HG02571 (cell line): ENCODE measurements around the gene FAM3A.

Experiments
- ATAC-seq: cut with Tn5 transposase; IDR thresholded peaks from one replicate; pipeline ENCODE4 v1.9.1; 2021; ENCODE audit warnings: mild to moderate bottlenecking, moderate library complexity; ENCODE audit not compliant: unreplicated experiment

FAM3A gene

DNA sequence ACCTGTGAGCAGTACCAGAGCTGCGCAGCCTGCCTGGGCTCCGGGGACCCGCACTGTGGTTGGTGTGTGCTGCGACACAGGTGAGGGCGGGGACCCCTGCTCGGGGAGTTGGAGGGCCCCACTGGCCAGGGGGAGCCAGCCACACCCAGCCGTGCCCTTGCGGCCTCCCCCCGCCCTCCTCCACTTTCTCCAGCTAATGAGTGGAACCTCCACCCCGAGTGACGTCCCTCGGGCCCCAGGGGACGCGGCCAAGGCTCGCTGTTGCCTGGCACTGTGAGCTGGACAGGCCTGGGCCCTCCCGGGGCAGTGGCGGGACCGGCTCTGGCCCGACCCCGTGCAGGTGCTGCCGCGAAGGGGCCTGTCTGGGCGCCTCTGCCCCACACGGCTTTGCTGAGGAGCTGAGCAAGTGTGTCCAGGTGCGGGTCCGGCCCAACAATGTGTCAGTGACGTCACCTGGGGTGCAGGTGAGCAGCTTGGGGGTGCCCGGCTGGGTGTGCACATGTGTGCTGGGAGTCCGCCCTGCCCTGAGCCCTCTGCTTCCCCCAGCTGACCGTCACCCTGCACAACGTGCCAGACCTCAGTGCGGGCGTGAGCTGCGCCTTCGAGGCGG lies 52.3 kb downstream of the FAM3A start:
- ATAC-seq = no peak

DNA sequence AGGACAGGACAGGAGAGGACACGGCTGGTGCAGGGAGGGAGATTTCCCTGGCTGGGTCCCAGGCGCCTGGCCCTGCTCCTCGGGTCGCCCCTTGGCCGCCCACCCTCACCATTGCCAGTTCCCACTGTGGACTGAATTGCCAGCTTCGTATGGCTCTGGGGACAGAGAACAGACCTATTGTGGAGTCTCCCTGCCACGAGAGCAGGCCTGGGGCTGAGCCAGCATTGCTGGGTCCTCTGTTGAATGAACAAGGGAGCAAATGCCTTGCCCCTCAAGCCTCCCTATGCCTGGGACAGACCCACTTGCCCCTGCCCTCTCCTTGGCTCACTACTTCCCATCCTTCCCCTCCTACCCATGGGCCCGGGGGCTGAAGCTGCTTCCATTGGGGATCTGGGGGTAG lies 53.6 kb downstream of the FAM3A start:
- ATAC-seq = no peak

DNA sequence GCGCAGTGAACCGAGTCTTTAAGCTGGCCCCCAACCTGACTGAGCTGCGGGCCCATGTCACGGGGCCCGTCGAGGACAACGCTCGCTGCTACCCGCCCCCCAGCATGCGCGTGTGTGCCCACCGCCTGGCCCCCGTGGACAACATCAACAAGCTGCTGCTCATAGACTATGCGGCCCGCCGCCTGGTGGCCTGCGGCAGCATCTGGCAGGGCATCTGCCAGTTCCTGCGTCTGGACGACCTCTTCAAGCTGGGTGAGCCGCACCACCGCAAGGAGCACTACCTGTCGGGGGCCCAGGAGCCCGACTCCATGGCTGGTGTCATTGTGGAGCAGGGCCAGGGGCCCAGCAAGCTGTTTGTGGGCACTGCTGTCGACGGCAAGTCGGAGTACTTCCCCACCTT lies 55.7 kb downstream of the FAM3A start:
- ATAC-seq = no peak

DNA sequence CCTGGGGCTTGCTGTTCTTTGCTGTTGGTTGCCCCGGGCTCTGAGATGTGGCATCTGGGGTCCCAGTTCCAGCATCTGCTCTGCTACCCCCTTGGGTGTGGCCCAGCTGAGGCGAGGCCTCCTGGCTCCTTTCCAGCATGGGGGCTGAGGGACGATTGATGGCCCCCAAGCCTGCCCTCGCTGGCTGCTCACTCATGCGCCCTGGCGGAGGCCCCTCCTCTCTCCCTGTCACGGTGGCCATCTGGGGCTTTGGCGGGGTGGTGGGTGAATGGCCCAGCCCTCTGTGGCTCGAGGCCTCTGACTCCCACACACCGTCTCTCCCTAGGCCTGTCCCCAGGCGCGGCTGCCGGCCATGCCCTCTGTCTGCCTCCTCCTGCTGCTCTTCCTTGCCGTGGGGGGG lies 56.2 kb downstream of the FAM3A start:
- ATAC-seq = no peak

DNA sequence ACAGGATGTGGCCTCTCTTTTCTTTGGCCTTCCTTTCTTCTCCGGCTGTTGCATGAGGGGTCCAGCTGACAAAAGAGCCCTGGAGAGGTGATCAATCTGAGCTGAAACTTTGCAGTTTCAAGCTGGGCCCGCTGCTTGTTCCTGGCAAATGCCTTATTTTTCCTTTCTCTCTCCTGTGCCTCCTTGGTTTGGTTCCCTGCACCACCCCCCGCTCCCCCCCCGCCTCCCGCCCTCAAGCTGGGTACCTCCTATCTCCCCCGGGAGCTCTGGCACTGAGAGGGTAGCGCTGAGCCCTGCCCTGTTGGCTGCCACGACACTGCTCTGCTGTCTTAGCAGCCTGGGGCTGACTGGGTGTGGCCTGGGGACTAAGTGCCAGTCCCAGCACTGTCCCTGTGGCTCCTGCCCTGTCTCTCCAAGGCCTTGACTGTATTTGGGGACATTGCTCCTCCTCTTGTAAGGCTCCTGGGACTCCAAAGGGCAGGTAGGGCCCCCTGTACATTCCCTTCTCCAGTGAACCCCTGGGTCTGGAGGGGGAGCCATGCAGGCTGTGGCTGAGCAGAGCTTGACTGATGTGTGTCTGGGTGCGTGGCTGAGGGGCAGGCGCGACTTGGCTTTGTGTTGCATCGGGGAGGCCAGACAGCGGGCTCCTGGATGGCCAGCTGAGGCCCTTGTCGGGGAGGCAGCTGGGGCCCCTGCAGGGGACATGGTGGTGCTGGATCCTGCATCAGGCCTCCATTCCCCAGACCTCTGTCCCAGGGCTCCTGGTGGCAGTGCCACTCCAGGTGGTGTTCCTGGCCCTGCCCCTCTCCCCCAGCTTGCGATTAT lies 56.9 kb downstream of the FAM3A start:
- ATAC-seq = no peak

DNA sequence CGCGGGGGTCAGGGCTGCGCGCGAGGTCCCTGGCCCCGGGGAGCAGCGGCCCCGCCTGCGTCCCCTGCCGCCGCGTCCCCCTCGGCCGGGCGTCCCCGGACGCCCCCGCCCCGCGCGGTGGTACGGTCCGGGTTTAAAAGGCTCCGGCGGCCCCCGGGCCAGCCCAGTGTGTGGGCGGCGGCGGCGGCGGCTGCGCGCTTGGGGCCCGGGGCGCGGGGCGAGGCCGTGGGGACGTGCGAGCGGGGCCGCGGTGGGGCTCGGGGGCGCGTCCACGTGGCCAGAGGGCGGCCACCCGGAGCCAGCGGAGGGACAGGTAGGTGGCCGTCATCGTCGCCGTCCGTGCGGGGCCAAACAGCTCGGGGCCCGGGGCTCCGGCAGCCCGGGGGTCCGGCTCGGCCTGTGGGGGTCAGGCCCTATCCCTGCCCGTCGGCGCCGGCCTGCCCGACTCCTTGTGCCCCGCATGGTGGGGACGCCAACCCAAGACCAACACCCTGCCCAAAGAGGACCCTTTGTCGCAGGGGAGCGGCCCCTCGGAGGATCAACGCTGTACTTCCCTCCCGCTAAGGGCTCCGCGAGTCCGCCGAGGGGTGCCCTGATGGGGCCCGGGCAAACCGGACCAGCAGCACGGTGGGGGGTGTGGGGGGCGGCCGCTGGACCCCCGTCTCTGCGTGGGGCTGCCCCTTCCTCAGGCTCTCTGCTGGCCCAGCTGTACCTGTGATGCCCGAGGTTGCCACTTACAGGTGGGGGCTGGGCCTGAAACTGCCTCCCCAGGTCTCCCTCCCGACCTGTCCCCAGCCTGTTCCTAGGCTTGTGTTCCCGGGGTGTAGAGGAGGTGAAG lies 57.7 kb downstream of the FAM3A start, which contains the start of gene PLXNA3:
Gene PLXNA3, plus strand, starts transcription at position 166 of the 838 bp plus-strand sequence. CDS start 1,903 bp downstream, outside the sequence.
- ATAC-seq = peak; percentile 57

DNA sequence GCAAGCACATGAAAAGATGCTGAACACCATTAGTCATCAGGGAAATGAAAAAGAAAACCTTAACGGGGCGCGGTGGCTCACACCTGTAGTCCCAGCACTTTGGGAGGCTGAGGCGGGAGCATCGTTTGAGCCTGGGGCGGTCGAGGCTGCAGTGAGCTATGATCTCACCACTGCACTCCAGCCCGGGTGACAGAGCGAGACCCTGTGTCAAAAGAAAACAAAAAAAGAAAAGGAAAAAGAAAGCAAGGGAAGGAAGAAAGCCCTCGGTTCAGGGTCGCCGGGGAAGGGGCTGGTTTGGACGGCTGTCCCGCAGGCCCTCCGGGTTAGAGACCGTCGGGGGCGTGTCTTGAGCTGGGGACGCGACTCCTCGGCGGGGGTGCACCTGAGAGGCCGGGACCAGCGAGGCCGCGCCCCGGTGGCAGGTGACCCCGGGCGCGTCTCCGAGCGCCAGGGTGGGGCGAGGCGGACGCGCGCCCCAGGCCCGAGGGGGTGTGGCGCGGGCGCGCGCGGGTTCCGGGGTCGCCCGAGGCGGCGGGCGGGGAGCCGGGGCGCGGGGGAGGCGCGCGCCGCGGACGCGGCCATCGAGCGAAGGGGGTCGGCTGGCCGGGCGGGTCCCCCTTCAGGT lies 58.4 kb downstream of the FAM3A start:
- peak; percentile 43 for ATAC-seq
